Ovary (tissue), 9 donors: ENCODE data around the gene SLC38A3. TPM values are rescaled to one million over a fixed set of nuclear protein-coding genes. Genes with fewer than 3 reads are reported as not detected.

Source experiments
- DNase-seq, 5 donors: peaks; one replicate each; pipeline ENCODE4 v3.0.0-alpha.2; 2019 to 2020
- H3K27ac ChIP-seq, 2 donors: fragments of 200-600 bp; one replicate each; pipeline versions ENCODE4 v1.5.1 to v1.8.0; 2019 to 2022
- H3K27me3 ChIP-seq: fragments of 200-600 bp; one replicate; pipeline ENCODE4 v1.8.0; 2022
- H3K36me3 ChIP-seq: fragments of 200-600 bp; sonication (generic); one replicate; pipeline ENCODE4 v1.5.1; 2019
- H3K4me1 ChIP-seq: one replicate; pipeline ENCODE4 v1.8.1; 2013; ENCODE audit warnings: mild to moderate bottlenecking, moderate library complexity; ENCODE audit not compliant: insufficient read depth
- H3K4me3 ChIP-seq: fragments of 200-600 bp; sonication (generic); one replicate; pipeline ENCODE4 v1.5.1; 2017
- H3K9me3 ChIP-seq, 2 donors: fragments of 200-600 bp in 1 of 2; sonication (generic) in 1 of 2; one replicate each; pipeline versions ENCODE4 v1.5.1 to v1.8.1; 2013 to 2019; ENCODE audit warnings: mild to moderate bottlenecking in 1 of 2, moderate library complexity in 1 of 2
- EP300 ChIP-seq: sonication (generic); formaldehyde crosslinking; IDR thresholded peaks from one replicate; pipeline ENCODE4 v1.6.1; 2017; ENCODE audit warnings: antibody characterized with exemption
- POLR2A ChIP-seq: fragments of 450-650 bp; IDR thresholded peaks from one replicate; pipeline ENCODE4 v1.6.1; 2017; ENCODE audit warnings: antibody characterized with exemption, mild to moderate bottlenecking, moderate library complexity
- WGBS, 3 donors: extraction: QIAGEN DNeasy Blood & Tissue Kit in 1 of 3; methylation state at CpG; one replicate each; pipeline versions ENCODE4 v1.1.5 to v1.1.7; 2013 to 2017; 5-methylcytosine and 5-hydroxymethylcytosine counted together
- intact Hi-C, 4 donors: fragments of 100-400 bp; cut with DNase I; formaldehyde crosslinking; loops; one replicate each; pipeline versions ENCODE4 v1.11.0 to v1.15.1; 2022 to 2023
- polyA plus RNA-seq, 2 donors: library from polyadenylated mRNA; stranded (reverse); fragments of 200-250 nt in 1 of 2; fragments of 350-450 nt in 1 of 2; fragmentation: Illumina TruSeq in 1 of 2; extraction: RNeasy Lipid Tissue Mini Kit (QIAGEN cat#74804) in 1 of 2; gene quantifications; one replicate each; pipeline ENCODE4 v1.2.3, GENCODE V29; 2013 to 2014
- total RNA-seq, 7 donors: library from RNA; depleted of rRNA in 2 of 7; stranded (reverse); fragments of >200 nt in 2 of 7; fragmentation: NEBNext Ultra II Directional in 3 of 7; extraction: Animal tissue kit (Norgen Biotek cat#: 25700) in 3 of 7; gene quantifications; one replicate each; pipeline versions ENCODE4 v1.1.0 to v1.2.4, GENCODE V29; 2016 to 2023
- TF ChIP-seq, protein P1 (sequence below), 3 donors: fragments of 450-650 bp in 2 of 3; fragments of 200-600 bp in 1 of 3; IDR thresholded peaks; one replicate each; pipeline versions ENCODE4 v1.5.1 to v1.8.0; 2016 to 2022; ENCODE audit warnings: antibody characterized with exemption in 3 of 3, mild to moderate bottlenecking in 1 of 3
- donor health status: DM: no; HTN: no; CAD: no; lungs with moderate emphysema.
- donor health status: DM: no; HTN: no; CAD: no.
- donor health status: Bipolar disorder and iron deficiency.
- donor health status: DM: yes; HTN: yes; CAD: no.
- donor health status: DM: no; HTN: no; CAD: no.
- donor health status: DM: yes; HTN: yes; CAD: no.

The SLC38A3 gene
- total and polyA plus RNA-seq, 9 donors, result 1.6 to 10.9 (median 7.7) TPM

DNA sequence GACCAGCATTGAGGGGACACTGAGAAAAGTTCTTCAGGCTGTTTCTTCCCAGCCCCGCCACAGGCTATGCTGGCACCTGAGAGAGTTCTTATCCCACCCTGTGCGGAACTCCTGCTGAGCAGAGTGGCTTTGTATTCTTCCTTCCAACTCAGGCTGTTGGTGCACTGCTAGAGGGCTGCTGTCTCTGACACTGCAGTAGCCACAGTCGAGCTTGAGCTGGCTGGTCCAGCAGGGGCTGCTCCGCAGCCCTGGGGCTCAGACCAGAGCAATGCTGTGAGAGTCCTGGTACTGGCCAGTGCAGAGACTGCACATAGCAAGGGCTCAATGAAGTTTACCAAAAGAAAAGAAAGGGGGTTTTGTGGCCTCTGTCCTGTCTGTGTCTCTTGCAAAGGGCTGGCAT lies 34.6 kb downstream of the SLC38A3 start:
- H3K36me3 ChIP-seq, result no peaks in the 10 kb centered on the region
- no peak overlapping the region for H3K4me3 ChIP-seq
- no peak for DNase-seq
- intact Hi-C loops, result no loop called here
- H3K27me3 ChIP-seq, result no peaks in the 10 kb centered on the region
- TF ChIP-seq, protein P1, sequence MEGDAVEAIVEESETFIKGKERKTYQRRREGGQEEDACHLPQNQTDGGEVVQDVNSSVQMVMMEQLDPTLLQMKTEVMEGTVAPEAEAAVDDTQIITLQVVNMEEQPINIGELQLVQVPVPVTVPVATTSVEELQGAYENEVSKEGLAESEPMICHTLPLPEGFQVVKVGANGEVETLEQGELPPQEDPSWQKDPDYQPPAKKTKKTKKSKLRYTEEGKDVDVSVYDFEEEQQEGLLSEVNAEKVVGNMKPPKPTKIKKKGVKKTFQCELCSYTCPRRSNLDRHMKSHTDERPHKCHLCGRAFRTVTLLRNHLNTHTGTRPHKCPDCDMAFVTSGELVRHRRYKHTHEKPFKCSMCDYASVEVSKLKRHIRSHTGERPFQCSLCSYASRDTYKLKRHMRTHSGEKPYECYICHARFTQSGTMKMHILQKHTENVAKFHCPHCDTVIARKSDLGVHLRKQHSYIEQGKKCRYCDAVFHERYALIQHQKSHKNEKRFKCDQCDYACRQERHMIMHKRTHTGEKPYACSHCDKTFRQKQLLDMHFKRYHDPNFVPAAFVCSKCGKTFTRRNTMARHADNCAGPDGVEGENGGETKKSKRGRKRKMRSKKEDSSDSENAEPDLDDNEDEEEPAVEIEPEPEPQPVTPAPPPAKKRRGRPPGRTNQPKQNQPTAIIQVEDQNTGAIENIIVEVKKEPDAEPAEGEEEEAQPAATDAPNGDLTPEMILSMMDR (IDR thresholded peaks at IDR 0.05), result no peak
- TF ChIP-seq POLR2A, result no peak
- no peak for TF ChIP-seq EP300
- peaks cover 14% of the 10 kb centered on the region for H3K4me1 ChIP-seq
- 72 to 78% (median 73%) methylated on average over 4 of the region's 4 CpGs for WGBS, 3 donors
- no peaks in the 10 kb centered on the region for H3K9me3 ChIP-seq
- no peak overlapping the region for H3K27ac ChIP-seq

DNA sequence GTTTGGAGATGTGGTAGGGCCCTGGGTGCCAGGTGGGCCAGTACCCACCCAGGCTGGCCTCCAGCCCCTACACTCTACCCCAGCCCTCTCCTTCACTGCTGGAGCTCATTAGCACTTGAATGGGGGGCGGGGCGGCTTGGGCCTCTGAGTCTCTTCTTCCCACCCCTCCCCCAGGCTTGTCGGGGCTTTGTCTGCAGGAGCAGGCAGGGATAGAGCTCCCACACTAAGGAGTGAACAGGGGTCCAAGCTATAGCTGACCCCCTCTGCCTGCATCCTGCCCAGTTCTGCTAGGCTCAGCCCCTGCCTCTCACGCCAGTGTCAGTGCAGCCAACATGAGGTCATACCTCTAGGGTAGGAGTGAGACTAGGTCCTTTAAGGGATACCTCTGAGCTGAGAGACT lies 36.1 kb downstream of the SLC38A3 start:
- Histone ChIP-seq H3K27ac (peak overlapping the region in 1 of 2 donors; percentile 18), H3K27me3 (no peaks in the 10 kb centered on the region), H3K9me3 (no peaks in the 10 kb centered on the region), H3K36me3 (no peaks in the 10 kb centered on the region), H3K4me1 (peaks cover 23% of the 10 kb centered on the region), H3K4me3 (no peak overlapping the region)
- intact Hi-C loops, result no loop called here
- WGBS, 3 donors, result 70 to 79% (median 72%) methylated on average over 4 of the region's 4 CpGs
- TF ChIP-seq POLR2A, result no peak
- no peak for TF ChIP-seq EP300
- TF ChIP-seq, protein P1 (IDR thresholded peaks at IDR 0.05), result no peak
- no peak for DNase-seq

DNA sequence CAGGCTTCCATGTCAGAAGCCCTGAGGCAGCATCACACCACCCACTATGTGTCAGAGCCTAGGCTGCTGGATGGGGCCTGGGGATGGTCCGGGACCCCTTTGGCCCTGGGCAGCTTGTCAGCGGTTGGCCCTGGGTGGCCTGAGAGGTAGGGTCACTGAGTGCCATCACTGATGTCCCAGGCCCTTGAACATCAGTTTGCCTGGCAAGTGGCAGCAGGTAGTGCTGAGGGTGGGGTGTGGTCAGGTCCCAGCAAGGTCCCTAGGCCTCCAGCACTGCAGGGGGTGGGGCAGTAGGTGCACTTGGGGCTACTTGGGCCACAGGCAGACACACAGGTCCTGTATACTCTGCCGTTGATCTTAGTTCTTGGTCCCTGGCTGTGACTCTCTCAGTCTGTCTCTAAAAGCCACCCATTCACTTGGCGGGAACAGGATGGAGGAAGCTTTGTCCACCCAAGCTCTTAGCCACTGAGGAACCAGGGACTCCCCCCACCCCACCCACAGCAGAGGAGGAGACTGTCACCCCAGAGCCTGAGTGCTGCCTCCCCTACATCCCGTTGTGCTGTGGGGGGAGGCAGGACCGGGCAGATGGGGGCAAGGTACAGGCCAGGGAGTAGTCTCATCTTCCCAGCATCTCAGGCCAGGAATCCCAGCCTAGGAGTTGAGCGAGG lies 36.8 kb downstream of the SLC38A3 start:
- Histone ChIP-seq H3K4me3 (no peak overlapping the region), H3K4me1 (peaks cover 26% of the 10 kb centered on the region), H3K9me3 (no peaks in the 10 kb centered on the region), H3K27me3 (no peaks in the 10 kb centered on the region), H3K36me3 (no peaks in the 10 kb centered on the region), H3K27ac (peak overlapping the region; percentile 18 to 52)
- intact Hi-C loops, result no loop called here
- no peak for DNase-seq
- TF ChIP-seq, protein P1 (IDR thresholded peaks at IDR 0.05), result no peak
- TF ChIP-seq EP300 (no peak), POLR2A (no peak)
- WGBS, 3 donors, result 57 to 75% (median 67%) methylated on average over 7 of the region's 7 CpGs

DNA sequence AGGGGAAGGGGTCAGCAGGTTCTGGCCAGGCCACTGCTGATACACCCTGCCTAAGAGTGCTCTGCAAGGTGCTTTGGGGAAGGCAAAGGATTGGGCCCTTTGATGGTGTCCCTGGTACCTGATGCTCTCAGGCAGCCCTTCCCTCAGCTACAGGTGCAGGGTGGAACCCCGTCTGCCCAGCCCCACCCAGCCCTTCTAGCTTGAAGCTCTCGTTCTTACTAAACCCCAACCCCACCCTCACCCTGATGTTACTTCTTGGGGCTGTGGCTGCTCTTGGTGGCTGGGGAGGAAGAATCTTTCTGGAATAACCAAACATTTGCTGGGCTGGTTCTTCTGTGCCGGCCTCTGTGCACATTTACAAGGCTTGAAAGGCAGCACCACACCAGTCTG lies 37.3 kb downstream of the SLC38A3 start:
- WGBS, 3 donors, result 65 to 71% (median 69%) methylated on average over 3 of the region's 3 CpGs
- DNase-seq, result no peak
- H3K27ac ChIP-seq, result peak overlapping the region in 1 of 2 donors; percentile 52
- H3K27me3 ChIP-seq, result no peaks in the 10 kb centered on the region
- H3K9me3 ChIP-seq, result no peaks in the 10 kb centered on the region
- peaks cover 24% of the 10 kb centered on the region for H3K4me1 ChIP-seq
- no peaks in the 10 kb centered on the region for H3K36me3 ChIP-seq
- intact Hi-C loops, result no loop called here
- TF ChIP-seq, protein P1 (IDR thresholded peaks at IDR 0.05), result no peak
- TF ChIP-seq POLR2A, result no peak
- TF ChIP-seq EP300, result no peak
- no peak overlapping the region for H3K4me3 ChIP-seq
